H1 (cell line): Measurements from ENCODE around the gene ZBTB20. TPM values are rescaled to one million over a fixed set of nuclear protein-coding genes. Genes with fewer than 3 reads are reported as not detected.

Experiments
- BCL11A ChIP-seq, 2 experiments: IDR thresholded peaks; one replicate each; pipeline ENCODE4 v1.6.1; 2011; ENCODE audit warnings: low read depth in 2 of 2, low read length in 2 of 2, mild to moderate bottlenecking in 2 of 2
- CHD1 ChIP-seq: IDR thresholded peaks from 2 replicates; pipeline ENCODE4 v1.6.1; 2012; ENCODE audit warnings: low read depth, low read length, improper control_type of control experiment
- CHD7 ChIP-seq: fragments of 300-600 bp; sonication (generic); IDR thresholded peaks from 2 replicates; pipeline ENCODE4 v1.7.1; 2012; ENCODE audit warnings: low read length, moderate library complexity, mild to moderate bottlenecking, inconsistent platforms; ENCODE audit not compliant: insufficient replicate concordance
- EGR1 ChIP-seq: IDR thresholded peaks from 2 replicates; pipeline ENCODE4 v1.6.1; 2011; ENCODE audit warnings: low read depth, low read length, borderline replicate concordance
- EZH2 ChIP-seq: fragments of 200-600 bp; sonication (generic); IDR thresholded peaks from 2 replicates; pipeline ENCODE4 v1.7.1; 2012; ENCODE audit warnings: low read depth, mild to moderate bottlenecking, moderate library complexity, low read length, inconsistent platforms; ENCODE audit not compliant: severe bottlenecking
- NANOG ChIP-seq: IDR thresholded peaks from 2 replicates; pipeline ENCODE4 v1.6.1; 2011; ENCODE audit warnings: low read length, low read depth, mild to moderate bottlenecking, inconsistent platforms; ENCODE audit not compliant: insufficient read depth, poor library complexity, severe bottlenecking
- polyA plus RNA-seq, 7 experiments: library from polyadenylated mRNA; depleted of rRNA in 3 of 7; stranded (reverse) in 5 of 7; unstranded in 2 of 7; fragments of >200 nt in 5 of 7; fragments of 200-250 nt in 2 of 7; gene quantifications; 1 replicate in 5 of 7; 2 replicates in 1 of 7; 4 replicates in 1 of 7; pipeline versions ENCODE4 v1.2.1 to v1.2.3, GENCODE V29; 2011 to 2013; ENCODE audit warnings: missing spikeins in 2 of 7, mixed read lengths in 2 of 7
- total RNA-seq: library from RNA; stranded (reverse); fragmentation: NEBNext Ultra II Directional; extraction: Animal tissue kit (Norgen Biotek cat#: 25700); gene quantifications from 2 replicates; pipeline ENCODE4 v1.2.1, GENCODE V29; 2021

The ZBTB20 gene
- total and polyA plus RNA-seq, 2 of the 8 experiments (the other 6 are each of a cell fraction or from before 2014, with no cell fraction given), result 0.35 to 1.3 TPM

- TF ChIP-seq CHD7 (no peak), CHD1 (no peak), EZH2 (no peak), BCL11A (IDR thresholded peaks at IDR 0.05; ENCODE audit: low read depth in 2 of 2, low read length in 2 of 2) (no peak), NANOG (no peak), EGR1 (no peak)
Observed at GRCh38 chr3:114714957-114715460, 432.1 kb downstream of the ZBTB20 start (continued).
